CD4-positive, alpha-beta T cell (primary cell): ENCODE data around the gene ARHGAP5. TPM values are rescaled to one million over a fixed set of nuclear protein-coding genes. Genes with fewer than 3 reads are reported as not detected.

Source experiments
- ATAC-seq: fragments of 200-7000 bp; cut with Tn5 transposase; one replicate; pipeline ENCODE4 v1.10.0; 2022; ENCODE audit warnings: mild to moderate bottlenecking; ENCODE audit not compliant: poor library complexity
- CTCF ChIA-PET: fragments of 350-600 bp; sonication (Branson Sonifier 250); formaldehyde crosslinking; loops from one replicate; lab custom pipeline; 2021; ENCODE audit warnings: antibody characterized with exemption, inconsistent platforms; lab: Charles Lee
- POLR2A ChIA-PET: fragments of 350-600 bp; sonication (Branson Sonifier 250); formaldehyde crosslinking; loops from one replicate; lab custom pipeline; 2021; ENCODE audit warnings: antibody characterized with exemption, inconsistent platforms; lab: Charles Lee
- DNase-seq, 14 experiments: peaks; one replicate each; pipeline ENCODE4 v3.0.0-alpha.2; 2013 to 2020; ENCODE audit warnings: mixed read lengths in 2 of 14
- H3K27ac ChIP-seq, 2 donors: one replicate each; pipeline versions ENCODE4 v1.5.1 to v1.7.0; 2013; ENCODE audit warnings: low read length in 2 of 2, low read depth in 1 of 2, mild to moderate bottlenecking in 1 of 2
- H3K27me3 ChIP-seq, 2 experiments: 1 replicate in 1 of 2; 2 replicates in 1 of 2; pipeline versions ENCODE4 v1.6.1 to v1.7.0; 2013; ENCODE audit warnings: low read length in 2 of 2, control low read depth in 1 of 2, mild to moderate bottlenecking in 1 of 2, moderate library complexity in 1 of 2; ENCODE audit not compliant: insufficient read depth in 2 of 2, control insufficient read depth in 1 of 2
- H3K36me3 ChIP-seq: one replicate; pipeline ENCODE4 v1.6.1; 2013; ENCODE audit warnings: low read length, control low read depth; ENCODE audit not compliant: insufficient read depth
- H3K4me1 ChIP-seq: one replicate; pipeline ENCODE4 v1.6.1; 2013; ENCODE audit warnings: low read length, control low read depth; ENCODE audit not compliant: insufficient read depth
- H3K4me3 ChIP-seq: one replicate; pipeline ENCODE4 v1.5.1; 2013; ENCODE audit warnings: mild to moderate bottlenecking, low read length, moderate library complexity
- H3K9me3 ChIP-seq, 2 experiments: 1 replicate in 1 of 2; 2 replicates in 1 of 2; pipeline versions ENCODE4 v1.6.1 to v1.7.0; 2013; ENCODE audit warnings: low read length in 2 of 2, mild to moderate bottlenecking in 2 of 2, control low read depth in 1 of 2, moderate library complexity in 1 of 2; ENCODE audit not compliant: control insufficient read depth in 1 of 2, insufficient read depth in 1 of 2
- H3K27ac Mint-ChIP-seq: one replicate; pipeline ENCODE4 v1.8.0; 2020; ENCODE audit warnings: mixed read lengths
- H3K27me3 Mint-ChIP-seq: one replicate; pipeline ENCODE4 v1.8.0; 2021; ENCODE audit warnings: mixed read lengths
- H3K36me3 Mint-ChIP-seq: one replicate; pipeline ENCODE4 v1.8.0; 2021; ENCODE audit warnings: low read depth, mixed read lengths
- H3K4me1 Mint-ChIP-seq: one replicate; pipeline ENCODE4 v1.8.0; 2021; ENCODE audit warnings: low read depth, mixed read lengths
- H3K4me3 Mint-ChIP-seq: one replicate; pipeline ENCODE4 v1.8.0; 2020; ENCODE audit warnings: mild to moderate bottlenecking, mixed read lengths
- H3K9me3 Mint-ChIP-seq: one replicate; pipeline ENCODE4 v1.8.0; 2020; ENCODE audit warnings: mixed read lengths
- intact Hi-C, 2 experiments: fragments of 100-400 bp; cut with DNase I in 1 of 2; cut with micrococcal nuclease in 1 of 2; formaldehyde crosslinking; loops; one replicate each; pipeline versions ENCODE4 v1.15.1 to v1.9.0; 2023 to 2025; cut with DNase I, micrococcal nuclease
- total RNA-seq, 174 experiments: library from RNA in 2 of 174; stranded (reverse) in 2 of 174; gene quantifications; one replicate each; pipeline ENCODE4 v1.2.3 and lab custom pipeline; 2021 to 2026
- TF ChIP-seq, protein P1 (sequence below): fragments of 200-600 bp; IDR thresholded peaks from one replicate; pipeline ENCODE4 v1.8.0; 2022; ENCODE audit warnings: antibody characterized with exemption, mild to moderate bottlenecking

The ARHGAP5 gene
- total RNA-seq, 2 experiments from 2014 or later: 68.5 to 72.5 TPM

DNA sequence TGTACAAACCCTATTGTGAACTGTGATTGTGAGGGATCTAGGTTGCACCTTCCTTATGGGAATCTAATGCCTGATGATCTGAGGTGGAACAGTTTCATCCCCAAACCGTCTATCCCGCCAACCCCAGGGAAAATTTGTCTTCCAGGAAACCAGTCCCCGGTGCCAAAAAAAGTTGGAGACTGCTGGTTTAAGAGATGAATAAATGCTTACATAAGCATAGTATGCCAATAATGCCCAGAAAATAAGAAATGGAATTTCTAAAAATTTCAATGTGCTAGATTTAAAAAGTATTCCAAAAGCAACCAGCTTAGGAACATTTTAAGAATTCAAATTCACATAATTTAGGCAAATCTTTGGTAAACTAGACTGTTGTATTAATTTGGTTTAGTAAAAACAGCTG lies 131.4 kb downstream of the ARHGAP5 start:
- POLR2A ChIA-PET: no interaction called here

More for the DNA sequence above, 131.4 kb downstream of the ARHGAP5 start:
- no peaks in the 10 kb centered on the region for H3K9me3 ChIP-seq
- H3K27ac ChIP-seq: no peak overlapping the region
- ATAC-seq: no peak
- H3K4me3 ChIP-seq: no peak overlapping the region
- H3K36me3 ChIP-seq: no peaks in the 10 kb centered on the region
- peaks cover 5% of the 10 kb centered on the region for H3K4me1 ChIP-seq
- H3K9me3 Mint-ChIP-seq: no peaks in the 10 kb centered on the region
- DNase-seq: no peak
- H3K27me3 Mint-ChIP-seq: peaks cover 7% of the 10 kb centered on the region
- H3K4me1 Mint-ChIP-seq: peaks cover 11% of the 10 kb centered on the region
- no peak overlapping the region for H3K4me3 Mint-ChIP-seq
- intact Hi-C loops: loop anchor here in 1 of 2 experiments (5.0 to 10.0 kb wide), 6 partner anchors 44 to 1584 kb away; partner anchors contain the start of genes AP4S1, DTD2, HEATR5A and HECTD1
- H3K27me3 ChIP-seq: no peaks in the 10 kb centered on the region
- TF ChIP-seq, protein P1, sequence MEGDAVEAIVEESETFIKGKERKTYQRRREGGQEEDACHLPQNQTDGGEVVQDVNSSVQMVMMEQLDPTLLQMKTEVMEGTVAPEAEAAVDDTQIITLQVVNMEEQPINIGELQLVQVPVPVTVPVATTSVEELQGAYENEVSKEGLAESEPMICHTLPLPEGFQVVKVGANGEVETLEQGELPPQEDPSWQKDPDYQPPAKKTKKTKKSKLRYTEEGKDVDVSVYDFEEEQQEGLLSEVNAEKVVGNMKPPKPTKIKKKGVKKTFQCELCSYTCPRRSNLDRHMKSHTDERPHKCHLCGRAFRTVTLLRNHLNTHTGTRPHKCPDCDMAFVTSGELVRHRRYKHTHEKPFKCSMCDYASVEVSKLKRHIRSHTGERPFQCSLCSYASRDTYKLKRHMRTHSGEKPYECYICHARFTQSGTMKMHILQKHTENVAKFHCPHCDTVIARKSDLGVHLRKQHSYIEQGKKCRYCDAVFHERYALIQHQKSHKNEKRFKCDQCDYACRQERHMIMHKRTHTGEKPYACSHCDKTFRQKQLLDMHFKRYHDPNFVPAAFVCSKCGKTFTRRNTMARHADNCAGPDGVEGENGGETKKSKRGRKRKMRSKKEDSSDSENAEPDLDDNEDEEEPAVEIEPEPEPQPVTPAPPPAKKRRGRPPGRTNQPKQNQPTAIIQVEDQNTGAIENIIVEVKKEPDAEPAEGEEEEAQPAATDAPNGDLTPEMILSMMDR: no peak
- peaks cover 8% of the 10 kb centered on the region for H3K36me3 Mint-ChIP-seq
- CTCF ChIA-PET: interaction anchor here (0.6 kb wide), 1 partner anchor 10 kb away, joined by 3 read pairs; no protein-coding TSS in a partner anchor
- H3K27ac Mint-ChIP-seq: no peak overlapping the region

Other genes with a start within 250 kb of the ARHGAP5 start
- not detected for gene RNU6-7, start 124.7 kb downstream of the ARHGAP5 start, total RNA-seq
- not detected for gene RNU6-8, start 126.0 kb downstream of the ARHGAP5 start, total RNA-seq